GM12878 (cell line): ENCODE results near the gene LCLAT1. TPM values are rescaled to one million over a fixed set of nuclear protein-coding genes. Genes with fewer than 3 reads are reported as not detected.

ENCODE experiments used
- ATAC-seq: fragments of 200-7000 bp; cut with Tn5 transposase; 3 replicates; pipeline ENCODE4 v1.9.1; 2020; ENCODE audit warnings: mild to moderate bottlenecking, moderate library complexity
- BruUV-seq: library from RNA; stranded (reverse); fragments of 400-500 nt; replicated peaks from 2 replicates; lab custom pipeline; 2021; lab: Mats Ljungman, UMichigan
- CTCF ChIA-PET: fragments of 300-600 bp; sonication (Branson Sonifier 250); formaldehyde crosslinking; extraction: SDS; loops from one replicate; lab custom pipeline; 2021; ENCODE audit warnings: inconsistent platforms; lab: Yijun Ruan, JAX
- POLR2A ChIA-PET: fragments of 350-600 bp; formaldehyde crosslinking; extraction: SDS; loops from one replicate; lab custom pipeline; 2021; ENCODE audit warnings: inconsistent platforms; lab: Charles Lee
- RAD21 ChIA-PET: fragments of 300-600 bp; sonication (Branson Sonifier 250); formaldehyde crosslinking; loops from one replicate; lab custom pipeline; 2023; ENCODE audit warnings: antibody characterized with exemption; ENCODE audit not compliant: unreplicated experiment; lab: Charles Lee
- SMC1A ChIA-PET: fragments of 300-600 bp; sonication (Branson Sonifier 250); formaldehyde crosslinking; loops from one replicate; lab custom pipeline; 2023; ENCODE audit not compliant: unreplicated experiment, uncharacterized antibody; lab: Charles Lee
- DNase-seq: peaks from one replicate; pipeline ENCODE4 v3.0.0-alpha.2; 2011; ENCODE audit warnings: low read depth, low spot score
- FAIRE-seq: peaks from 3 replicates; lab custom pipeline; 2011; peaks lifted over from hg19 to GRCh38; lab: Jason Lieb, UNC
- H2AFZ ChIP-seq: 2 replicates; pipeline ENCODE4 v1.6.0; 2011; ENCODE audit warnings: low read depth, low read length, control low read depth; ENCODE audit not compliant: control insufficient read depth
- H3K27ac ChIP-seq: 2 replicates; pipeline ENCODE4 v1.5.1; 2011; ENCODE audit warnings: control low read depth; ENCODE audit not compliant: control insufficient read depth, insufficient read depth
- H3K27me3 ChIP-seq, 2 experiments: replicated peaks in 1 of 2; 2 replicates each; pipeline versions ENCODE4 v1.6.0 to v1.6.1; 2011; ENCODE audit warnings: low read length in 1 of 2; ENCODE audit not compliant: control insufficient read depth in 2 of 2, insufficient read depth in 2 of 2
- H3K36me3 ChIP-seq, 2 experiments: 2 replicates each; pipeline ENCODE4 v1.5.1; 2011; ENCODE audit warnings: low read length in 1 of 2; ENCODE audit not compliant: control insufficient read depth in 2 of 2, insufficient read depth in 2 of 2
- H3K4me1 ChIP-seq: 2 replicates; pipeline ENCODE4 v1.6.1; 2011; ENCODE audit warnings: mild to moderate bottlenecking, low read length, moderate library complexity, mixed read lengths; ENCODE audit not compliant: control insufficient read depth, insufficient read depth
- H3K4me2 ChIP-seq: 2 replicates; pipeline ENCODE4 v1.6.0; 2011; ENCODE audit warnings: control low read depth; ENCODE audit not compliant: control insufficient read depth, insufficient read depth
- H3K4me3 ChIP-seq: fragments of 200-600 bp; sonication (generic); 2 replicates; pipeline ENCODE4 v1.5.1; 2016
- H3K79me2 ChIP-seq: 2 replicates; pipeline ENCODE4 v1.6.0; 2011; ENCODE audit warnings: low read length; ENCODE audit not compliant: control insufficient read depth, insufficient read depth
- H3K9ac ChIP-seq: 2 replicates; pipeline ENCODE4 v1.8.0; 2011; ENCODE audit warnings: low read length, control low read depth, mixed read lengths; ENCODE audit not compliant: control insufficient read depth, insufficient read depth
- H3K9me3 ChIP-seq: replicated peaks from 3 replicates; pipeline ENCODE4 v1.5.1; 2011; ENCODE audit warnings: mild to moderate bottlenecking, low read length; ENCODE audit not compliant: control insufficient read depth, insufficient read depth
- H4K20me1 ChIP-seq: 2 replicates; pipeline ENCODE4 v1.6.0; 2011; ENCODE audit not compliant: control insufficient read depth, insufficient read depth
- CREB1 ChIP-seq: IDR thresholded peaks from 2 replicates; pipeline ENCODE4 v1.6.1; 2012; ENCODE audit warnings: low read depth, mild to moderate bottlenecking, inconsistent platforms
- CREM ChIP-seq: IDR thresholded peaks from 2 replicates; pipeline ENCODE4 v1.6.1; 2014; ENCODE audit warnings: antibody characterized with exemption, low read depth
- EED ChIP-seq: sonication (generic); IDR thresholded peaks from 2 replicates; pipeline ENCODE4 v1.6.1; 2016; ENCODE audit warnings: antibody characterized with exemption, low read depth
- GABPA ChIP-seq: IDR thresholded peaks from 2 replicates; pipeline ENCODE4 v1.6.1; 2014; ENCODE audit warnings: antibody characterized with exemption, low read depth, mild to moderate bottlenecking, inconsistent platforms
- HDGF ChIP-seq: fragments of 450-650 bp; IDR thresholded peaks from 2 replicates; pipeline ENCODE4 v1.6.1; 2016; ENCODE audit warnings: antibody characterized with exemption
- IRF5 ChIP-seq: fragments of 450-650 bp; IDR thresholded peaks from 2 replicates; pipeline ENCODE4 v1.6.1; 2017; ENCODE audit warnings: borderline replicate concordance
- JUND ChIP-seq: IDR thresholded peaks from 2 replicates; pipeline ENCODE4 v1.6.1; 2012; ENCODE audit warnings: low read depth, mild to moderate bottlenecking, low read length, improper control_type of control experiment, moderate library complexity
- MYB ChIP-seq: fragments of 150-350 bp; IDR thresholded peaks from 2 replicates; pipeline ENCODE4 v1.6.1; 2014; ENCODE audit warnings: mild to moderate bottlenecking, low read depth, low read length, borderline replicate concordance
- NR2C1 ChIP-seq: fragments of 450-650 bp; IDR thresholded peaks from 2 replicates; pipeline ENCODE4 v1.6.1; 2017; ENCODE audit warnings: antibody characterized with exemption, mild to moderate bottlenecking, moderate library complexity
- NR2C2 ChIP-seq: IDR thresholded peaks from 2 replicates; pipeline ENCODE4 v1.6.1; 2011; ENCODE audit warnings: borderline replicate concordance, low read depth; ENCODE audit not compliant: control insufficient read depth, insufficient read length
- RELA ChIP-seq: fragments of 450-650 bp; IDR thresholded peaks from 2 replicates; pipeline ENCODE4 v1.8.0; 2014; ENCODE audit warnings: borderline replicate concordance; ENCODE audit not compliant: partially characterized antibody
- TCF3 ChIP-seq: IDR thresholded peaks from 2 replicates; pipeline ENCODE4 v1.6.1; 2012; ENCODE audit warnings: low read depth, mild to moderate bottlenecking, low read length, borderline replicate concordance; ENCODE audit not compliant: insufficient read depth
- ZZZ3 ChIP-seq: IDR thresholded peaks from 2 replicates; pipeline ENCODE4 v1.6.1; 2011; ENCODE audit warnings: low read depth; ENCODE audit not compliant: control insufficient read depth, insufficient read length
- WGBS: methylation state at CpG from one replicate; pipeline ENCODE4 v1.1.6; 2016; ENCODE audit warnings: low lambda C conversion rate; ENCODE audit not compliant: insufficient replicate concordance, insufficient coverage; ENCODE audit errors: missing lambda C conversion rate; 5-methylcytosine and 5-hydroxymethylcytosine counted together
- in situ Hi-C: fragments of 300-500 bp; cut with MboI; formaldehyde crosslinking; loops from 9 replicates; pipeline ENCODE4 v1.14.3; 2018; ENCODE audit warnings: mixed read lengths
- intact Hi-C: fragments of 100-400 bp; cut with micrococcal nuclease; formaldehyde crosslinking; loops from one replicate; pipeline ENCODE4 v1.14.2; 2022; ENCODE audit not compliant: unreplicated experiment
- polyA plus RNA-seq, 11 experiments: library from polyadenylated mRNA; depleted of rRNA in 4 of 11; unstranded in 6 of 11; stranded (reverse) in 5 of 11; fragments of >200 nt; fragmentation: Nextera tagmentation in 4 of 11; fragmentation: Illumina TruSeq in 1 of 11; extraction: Ambion mirVana in 4 of 11; extraction: Trizol in 1 of 11; gene quantifications; 1 replicate in 1 of 11; 2 replicates in 10 of 11; pipeline versions ENCODE4 v1.2.1 to v1.2.3, GENCODE V29; 2011 to 2016; ENCODE audit warnings: inconsistent platforms in 2 of 11, missing spikeins in 2 of 11, low read depth in 1 of 11
- total RNA-seq, 4 experiments: library from RNA; depleted of rRNA in 3 of 4; stranded (reverse); fragments of >200 nt in 3 of 4; fragmentation: Illumina TruSeq in 1 of 4; extraction: Trizol in 1 of 4; gene quantifications; 2 replicates each; pipeline versions ENCODE4 v1.2.1 to v1.2.3, GENCODE V29; 2013 to 2021
- TF ChIP-seq, protein P1 (sequence below): fragments of 450-650 bp; IDR thresholded peaks from 2 replicates; pipeline ENCODE4 v1.6.1; 2014; ENCODE audit warnings: mild to moderate bottlenecking
- TF ChIP-seq, protein P2 (sequence below): IDR thresholded peaks from 2 replicates; pipeline ENCODE4 v1.6.1; 2011; ENCODE audit warnings: low read depth, low read length, improper control_type of control experiment, borderline replicate concordance
- TF ChIP-seq, protein P3 (sequence below): fragments of 450-650 bp; IDR thresholded peaks from 2 replicates; pipeline ENCODE4 v1.6.1; 2016; ENCODE audit warnings: mild to moderate bottlenecking, moderate library complexity, borderline replicate concordance

The LCLAT1 gene
- total and polyA plus RNA-seq, 10 of the 15 experiments (the other 5 are each of a cell fraction or from before 2014, with no cell fraction given) = 8.1 to 33.0 (median 15.9) TPM

GRCh38 chr2:30414961-30415360 is 32.1 kb upstream of the LCLAT1 start:
- 49% methylated on average over 2 of the region's 2 CpGs for WGBS
- intact Hi-C loops (no loop called here), in situ Hi-C loops (no loop called here)
- H3K9me3 ChIP-seq = no peaks in the 10 kb centered on the region
- H3K4me1 ChIP-seq = peaks cover 8% of the 10 kb centered on the region; the same call in 1 of the 2 replicates
- DNase-seq (no peak), ATAC-seq (no peak), FAIRE-seq (peak; percentile 23)
- CTCF ChIA-PET = interaction anchor here (1.0 to 1.3 kb wide), 2 partner anchors 12 to 266 kb away, joined by 3 read pairs; no protein-coding TSS in a partner anchor
- no peak overlapping the region for H3K27ac ChIP-seq
- no peaks in the 10 kb centered on the region for H4K20me1 ChIP-seq
- H3K9ac ChIP-seq = no peak overlapping the region
- RAD21 ChIA-PET = interaction anchor here (1.1 kb wide), 1 partner anchor 266 kb away, joined by 3 read pairs; no protein-coding TSS in a partner anchor
- H2AFZ ChIP-seq = no peak overlapping the region
- SMC1A ChIA-PET = interaction anchor here (1.3 to 1.4 kb wide), 2 partner anchors 14 to 77 kb away, joined by 3 to 4 read pairs; no protein-coding TSS in a partner anchor
- no peak overlapping the region for H3K4me2 ChIP-seq
- no peaks in the 10 kb centered on the region for H3K79me2 ChIP-seq
- H3K27me3 ChIP-seq = no peaks in the 10 kb centered on the region
- POLR2A ChIA-PET = no interaction called here
- H3K4me3 ChIP-seq = no peak overlapping the region
- no peaks in the 10 kb centered on the region for H3K36me3 ChIP-seq
- BruUV-seq = no TSS peak
- TF ChIP-seq CREB1 = no peak
- TF ChIP-seq HDGF = no peak
- no peak for TF ChIP-seq JUND
- no peak for TF ChIP-seq ZZZ3
- no peak for TF ChIP-seq GABPA
- no peak for TF ChIP-seq EED
- TF ChIP-seq, protein P1, sequence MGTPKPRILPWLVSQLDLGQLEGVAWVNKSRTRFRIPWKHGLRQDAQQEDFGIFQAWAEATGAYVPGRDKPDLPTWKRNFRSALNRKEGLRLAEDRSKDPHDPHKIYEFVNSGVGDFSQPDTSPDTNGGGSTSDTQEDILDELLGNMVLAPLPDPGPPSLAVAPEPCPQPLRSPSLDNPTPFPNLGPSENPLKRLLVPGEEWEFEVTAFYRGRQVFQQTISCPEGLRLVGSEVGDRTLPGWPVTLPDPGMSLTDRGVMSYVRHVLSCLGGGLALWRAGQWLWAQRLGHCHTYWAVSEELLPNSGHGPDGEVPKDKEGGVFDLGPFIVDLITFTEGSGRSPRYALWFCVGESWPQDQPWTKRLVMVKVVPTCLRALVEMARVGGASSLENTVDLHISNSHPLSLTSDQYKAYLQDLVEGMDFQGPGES = no peak
- no peak for TF ChIP-seq CREM
- TF ChIP-seq, protein P2, sequence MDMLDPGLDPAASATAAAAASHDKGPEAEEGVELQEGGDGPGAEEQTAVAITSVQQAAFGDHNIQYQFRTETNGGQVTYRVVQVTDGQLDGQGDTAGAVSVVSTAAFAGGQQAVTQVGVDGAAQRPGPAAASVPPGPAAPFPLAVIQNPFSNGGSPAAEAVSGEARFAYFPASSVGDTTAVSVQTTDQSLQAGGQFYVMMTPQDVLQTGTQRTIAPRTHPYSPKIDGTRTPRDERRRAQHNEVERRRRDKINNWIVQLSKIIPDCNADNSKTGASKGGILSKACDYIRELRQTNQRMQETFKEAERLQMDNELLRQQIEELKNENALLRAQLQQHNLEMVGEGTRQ = no peak
- no peak for TF ChIP-seq MYB
- TF ChIP-seq TCF3 = no peak
- TF ChIP-seq RELA = no peak
- no peak for TF ChIP-seq NR2C1
- no peak for TF ChIP-seq NR2C2
- TF ChIP-seq IRF5 = no peak
- TF ChIP-seq, protein P3, sequence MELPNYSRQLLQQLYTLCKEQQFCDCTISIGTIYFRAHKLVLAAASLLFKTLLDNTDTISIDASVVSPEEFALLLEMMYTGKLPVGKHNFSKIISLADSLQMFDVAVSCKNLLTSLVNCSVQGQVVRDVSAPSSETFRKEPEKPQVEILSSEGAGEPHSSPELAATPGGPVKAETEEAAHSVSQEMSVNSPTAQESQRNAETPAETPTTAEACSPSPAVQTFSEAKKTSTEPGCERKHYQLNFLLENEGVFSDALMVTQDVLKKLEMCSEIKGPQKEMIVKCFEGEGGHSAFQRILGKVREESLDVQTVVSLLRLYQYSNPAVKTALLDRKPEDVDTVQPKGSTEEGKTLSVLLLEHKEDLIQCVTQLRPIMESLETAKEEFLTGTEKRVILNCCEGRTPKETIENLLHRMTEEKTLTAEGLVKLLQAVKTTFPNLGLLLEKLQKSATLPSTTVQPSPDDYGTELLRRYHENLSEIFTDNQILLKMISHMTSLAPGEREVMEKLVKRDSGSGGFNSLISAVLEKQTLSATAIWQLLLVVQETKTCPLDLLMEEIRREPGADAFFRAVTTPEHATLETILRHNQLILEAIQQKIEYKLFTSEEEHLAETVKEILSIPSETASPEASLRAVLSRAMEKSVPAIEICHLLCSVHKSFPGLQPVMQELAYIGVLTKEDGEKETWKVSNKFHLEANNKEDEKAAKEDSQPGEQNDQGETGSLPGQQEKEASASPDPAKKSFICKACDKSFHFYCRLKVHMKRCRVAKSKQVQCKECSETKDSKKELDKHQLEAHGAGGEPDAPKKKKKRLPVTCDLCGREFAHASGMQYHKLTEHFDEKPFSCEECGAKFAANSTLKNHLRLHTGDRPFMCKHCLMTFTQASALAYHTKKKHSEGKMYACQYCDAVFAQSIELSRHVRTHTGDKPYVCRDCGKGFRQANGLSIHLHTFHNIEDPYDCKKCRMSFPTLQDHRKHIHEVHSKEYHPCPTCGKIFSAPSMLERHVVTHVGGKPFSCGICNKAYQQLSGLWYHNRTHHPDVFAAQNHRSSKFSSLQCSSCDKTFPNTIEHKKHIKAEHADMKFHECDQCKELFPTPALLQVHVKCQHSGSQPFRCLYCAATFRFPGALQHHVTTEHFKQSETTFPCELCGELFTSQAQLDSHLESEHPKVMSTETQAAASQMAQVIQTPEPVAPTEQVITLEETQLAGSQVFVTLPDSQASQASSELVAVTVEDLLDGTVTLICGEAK = no peak
